Neuron (in vitro differentiated cells): ENCODE results near the gene APPL2.

Experiments
- H2AFZ ChIP-seq: one replicate; pipeline ENCODE4 v1.6.1; 2013; ENCODE audit warnings: low read depth, mild to moderate bottlenecking, inconsistent platforms, low read length, moderate library complexity
- H3K27me3 ChIP-seq: one replicate; pipeline ENCODE4 v1.6.1; 2013; ENCODE audit warnings: low read length; ENCODE audit not compliant: insufficient read depth
- H3K36me3 ChIP-seq: one replicate; pipeline ENCODE4 v1.6.1; 2013; ENCODE audit warnings: low read length; ENCODE audit not compliant: insufficient read depth
- H3K4me1 ChIP-seq: one replicate; pipeline ENCODE4 v1.6.1; 2013; ENCODE audit warnings: low read length; ENCODE audit not compliant: insufficient read depth
- H3K4me3 ChIP-seq: 2 replicates; pipeline ENCODE4 v1.5.1; 2013; ENCODE audit warnings: mild to moderate bottlenecking, low read length, moderate library complexity
- H3K9me3 ChIP-seq: one replicate; pipeline ENCODE4 v1.6.1; 2013; ENCODE audit warnings: low read length

The APPL2 gene

GRCh38 chr12:105225505-105226015, 10.4 kb downstream of the APPL2 start:
- Histone ChIP-seq H3K4me1 (peaks cover 21% of the 10 kb centered on the region), H3K27me3 (no peaks in the 10 kb centered on the region), H2AFZ (no peak overlapping the region), H3K4me3 (no peak overlapping the region), H3K36me3 (peaks cover 39% of the 10 kb centered on the region), H3K9me3 (no peaks in the 10 kb centered on the region)

DNA sequence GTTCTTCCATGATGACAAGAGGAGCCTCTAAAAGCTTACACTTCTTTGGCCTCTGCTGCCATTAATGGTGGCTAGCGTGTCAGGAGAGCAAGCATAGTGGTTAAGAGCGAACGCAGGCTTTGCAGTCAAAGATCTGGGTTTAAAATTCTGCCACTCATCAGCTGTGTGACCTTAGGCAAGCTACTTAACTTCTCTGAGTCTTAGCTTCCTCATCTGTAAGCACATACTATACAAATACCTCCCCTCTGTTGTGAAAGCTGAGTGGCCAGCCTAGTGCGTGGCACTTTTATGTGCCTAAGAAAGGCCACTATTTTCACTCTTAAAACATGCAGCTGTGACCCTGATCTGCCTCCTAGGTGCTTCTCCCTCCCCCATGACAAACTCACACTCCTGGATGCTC, 11.6 kb downstream of the APPL2 start:
- H3K9me3 ChIP-seq: no peaks in the 10 kb centered on the region
- peaks cover 37% of the 10 kb centered on the region for H3K36me3 ChIP-seq
- H3K4me3 ChIP-seq: no peak overlapping the region
- H3K27me3 ChIP-seq: no peaks in the 10 kb centered on the region
- no peak overlapping the region for H2AFZ ChIP-seq
- H3K4me1 ChIP-seq: peaks cover 15% of the 10 kb centered on the region

DNA sequence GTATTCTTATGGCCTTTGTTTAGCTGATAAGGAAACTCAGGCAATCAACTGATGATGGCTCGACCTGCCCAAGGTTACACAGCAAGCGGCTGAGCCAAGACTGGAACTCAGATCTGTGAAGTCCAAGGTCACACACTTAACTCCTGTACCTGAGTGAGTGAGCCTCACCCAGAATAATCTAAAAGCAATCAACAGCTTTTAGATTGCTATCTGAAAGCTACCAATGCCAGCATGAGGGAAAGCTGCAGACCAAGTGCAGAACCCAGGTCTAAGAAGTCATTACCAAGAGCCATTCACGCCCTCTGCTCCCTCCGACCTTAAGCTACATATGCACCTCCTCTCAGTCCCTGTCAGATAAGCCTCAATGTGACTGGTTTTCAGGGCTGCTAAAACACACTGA, 12.1 kb downstream of the APPL2 start:
- peaks cover 11% of the 10 kb centered on the region for H3K4me1 ChIP-seq
- no peaks in the 10 kb centered on the region for H3K9me3 ChIP-seq
- H2AFZ ChIP-seq: no peak overlapping the region
- H3K4me3 ChIP-seq: no peak overlapping the region
- H3K27me3 ChIP-seq: no peaks in the 10 kb centered on the region
- H3K36me3 ChIP-seq: peaks cover 35% of the 10 kb centered on the region

DNA sequence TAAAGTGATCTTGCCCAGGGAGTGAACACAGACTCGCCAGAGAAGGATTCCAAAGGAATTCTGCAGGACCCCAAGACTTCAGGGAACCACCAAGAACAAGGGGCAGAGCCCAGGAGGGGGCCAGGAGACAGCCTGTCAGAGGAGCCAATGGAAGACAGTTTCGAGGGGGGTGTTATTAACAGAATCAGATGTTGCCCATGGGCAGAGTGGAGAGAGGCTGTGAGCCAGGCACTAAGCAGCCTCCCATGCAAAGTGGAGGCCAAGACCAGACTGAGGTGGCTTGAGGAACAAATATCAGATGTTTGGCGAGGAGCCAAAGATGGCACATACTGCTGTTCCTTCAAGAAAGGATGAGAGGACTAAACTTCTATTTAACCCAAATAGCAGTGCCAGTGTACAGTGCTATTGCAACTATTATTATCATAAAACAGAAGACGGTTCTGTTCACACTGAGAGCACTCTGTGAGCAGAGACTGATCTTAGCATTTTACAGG, 12.6 kb downstream of the APPL2 start:
- peaks cover 6% of the 10 kb centered on the region for H3K4me1 ChIP-seq
- H3K36me3 ChIP-seq: peaks cover 35% of the 10 kb centered on the region
- no peak overlapping the region for H2AFZ ChIP-seq
- H3K4me3 ChIP-seq: no peak overlapping the region
- H3K9me3 ChIP-seq: no peaks in the 10 kb centered on the region
- no peaks in the 10 kb centered on the region for H3K27me3 ChIP-seq

- H2AFZ ChIP-seq: no peak overlapping the region
- H3K9me3 ChIP-seq: no peaks in the 10 kb centered on the region
- H3K4me3 ChIP-seq: no peak overlapping the region
- peaks cover 38% of the 10 kb centered on the region for H3K36me3 ChIP-seq
- no peaks in the 10 kb centered on the region for H3K27me3 ChIP-seq
- H3K4me1 ChIP-seq: peaks cover under 1% of the 10 kb centered on the region
These were observed 13.1 kb downstream of the APPL2 start for GRCh38 chr12:105222726-105223351.

DNA sequence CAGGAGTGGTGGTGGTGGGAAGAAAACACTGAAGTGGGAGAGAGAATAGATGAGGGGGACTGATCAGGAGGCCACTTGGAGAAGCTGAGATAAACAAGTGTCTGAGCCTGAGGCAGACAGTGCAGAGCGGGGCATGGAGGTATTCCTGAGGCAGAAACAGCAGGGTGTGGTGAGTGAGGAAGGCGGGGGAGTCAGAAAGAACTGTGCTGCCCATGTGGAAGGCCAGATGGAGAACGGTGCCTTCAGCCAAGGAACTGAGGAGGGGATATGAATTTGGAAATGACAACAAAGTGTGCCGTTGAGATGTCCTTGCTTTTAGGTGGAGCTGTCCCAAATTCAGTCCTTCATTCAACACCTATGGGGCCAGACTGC, 13.7 kb downstream of the APPL2 start:
- Histone ChIP-seq H3K27me3 (no peaks in the 10 kb centered on the region), H3K4me1 (no peaks in the 10 kb centered on the region), H2AFZ (no peak overlapping the region), H3K36me3 (peaks cover 38% of the 10 kb centered on the region), H3K9me3 (no peaks in the 10 kb centered on the region), H3K4me3 (no peak overlapping the region)

GRCh38 chr12:105221583-105222283, 14.2 kb downstream of the APPL2 start:
- Histone ChIP-seq H3K36me3 (peaks cover 40% of the 10 kb centered on the region), H3K9me3 (no peaks in the 10 kb centered on the region), H2AFZ (no peak overlapping the region), H3K27me3 (no peaks in the 10 kb centered on the region), H3K4me1 (no peaks in the 10 kb centered on the region), H3K4me3 (no peak overlapping the region)

GRCh38 chr12:105220929-105221290, 15.1 kb downstream of the APPL2 start:
- no peaks in the 10 kb centered on the region for H3K4me1 ChIP-seq
- peaks cover 2% of the 10 kb centered on the region for H3K9me3 ChIP-seq
- H3K4me3 ChIP-seq: no peak overlapping the region
- no peaks in the 10 kb centered on the region for H3K27me3 ChIP-seq
- H2AFZ ChIP-seq: no peak overlapping the region
- H3K36me3 ChIP-seq: peaks cover 41% of the 10 kb centered on the region

- no peak overlapping the region for H2AFZ ChIP-seq
- H3K4me1 ChIP-seq: no peaks in the 10 kb centered on the region
- H3K27me3 ChIP-seq: no peaks in the 10 kb centered on the region
- no peak overlapping the region for H3K4me3 ChIP-seq
- peaks cover 43% of the 10 kb centered on the region for H3K36me3 ChIP-seq
- H3K9me3 ChIP-seq: peaks cover 2% of the 10 kb centered on the region
These were observed 15.6 kb downstream of the APPL2 start for GRCh38 chr12:105220150-105220928.

GRCh38 chr12:105219261-105220028, 16.5 kb downstream of the APPL2 start:
- Histone ChIP-seq H3K36me3 (peaks cover 50% of the 10 kb centered on the region), H3K27me3 (no peaks in the 10 kb centered on the region), H2AFZ (no peak overlapping the region), H3K4me3 (no peak overlapping the region), H3K9me3 (peaks cover 2% of the 10 kb centered on the region), H3K4me1 (no peaks in the 10 kb centered on the region)

- Histone ChIP-seq H3K27me3 (no peaks in the 10 kb centered on the region), H3K4me1 (no peaks in the 10 kb centered on the region), H3K9me3 (peaks cover 2% of the 10 kb centered on the region), H3K4me3 (no peak overlapping the region), H2AFZ (no peak overlapping the region), H3K36me3 (peaks cover 54% of the 10 kb centered on the region)
These were observed 17.5 kb downstream of the APPL2 start for GRCh38 chr12:105218434-105218833.

GRCh38 chr12:105214670-105215375, 21.2 kb downstream of the APPL2 start:
- Histone ChIP-seq H3K9me3 (peaks cover 2% of the 10 kb centered on the region), H3K36me3 (peaks cover 57% of the 10 kb centered on the region), H3K27me3 (no peaks in the 10 kb centered on the region), H3K4me1 (no peaks in the 10 kb centered on the region), H2AFZ (no peak overlapping the region), H3K4me3 (no peak overlapping the region)
